Measurements from ENCODE around the gene CHST5. TPM values are rescaled to one million over a fixed set of nuclear protein-coding genes. Genes with fewer than 3 reads are reported as not detected.

CHST5 gene
- total RNA-seq, 1 donor from 2014 or later, result not detected

DNA sequence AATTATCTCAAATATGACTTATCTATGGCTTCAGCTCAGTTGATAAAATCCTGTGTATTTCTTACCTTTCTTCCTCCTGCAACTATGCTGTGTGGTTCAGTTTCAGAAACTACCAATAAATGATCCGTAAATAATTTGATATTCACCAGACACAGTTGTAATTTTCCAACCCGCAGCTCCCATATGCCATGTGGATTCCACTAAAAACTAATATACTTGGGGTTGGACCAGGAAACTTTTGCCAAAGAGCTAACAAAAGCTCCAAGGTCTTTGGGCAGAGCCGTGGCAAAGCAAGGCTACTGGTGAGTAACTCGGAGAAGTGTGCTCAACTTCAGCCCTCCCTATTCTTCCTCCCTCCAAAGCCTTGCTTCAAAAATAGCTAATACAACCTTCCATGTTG, 38.4 kb downstream of the CHST5 start:
- intact Hi-C loops (cut with DNase I), result no loop called here
- no peak for DNase-seq (ENCODE audit: low spot score in 2 of 2)
- H3K9me3 ChIP-seq, result no peaks in the 10 kb centered on the region
- H3K4me1 ChIP-seq, result peaks cover 6 to 23% of the 10 kb centered on the region in 2 donors
- no peak overlapping the region for H3K4me3 ChIP-seq
- H3K36me3 ChIP-seq, result no peaks in the 10 kb centered on the region
- no peaks in the 10 kb centered on the region for H3K27me3 ChIP-seq
- H3K27ac ChIP-seq, result peak overlapping the region; percentile 25 to 73
- TF ChIP-seq, protein P1, sequence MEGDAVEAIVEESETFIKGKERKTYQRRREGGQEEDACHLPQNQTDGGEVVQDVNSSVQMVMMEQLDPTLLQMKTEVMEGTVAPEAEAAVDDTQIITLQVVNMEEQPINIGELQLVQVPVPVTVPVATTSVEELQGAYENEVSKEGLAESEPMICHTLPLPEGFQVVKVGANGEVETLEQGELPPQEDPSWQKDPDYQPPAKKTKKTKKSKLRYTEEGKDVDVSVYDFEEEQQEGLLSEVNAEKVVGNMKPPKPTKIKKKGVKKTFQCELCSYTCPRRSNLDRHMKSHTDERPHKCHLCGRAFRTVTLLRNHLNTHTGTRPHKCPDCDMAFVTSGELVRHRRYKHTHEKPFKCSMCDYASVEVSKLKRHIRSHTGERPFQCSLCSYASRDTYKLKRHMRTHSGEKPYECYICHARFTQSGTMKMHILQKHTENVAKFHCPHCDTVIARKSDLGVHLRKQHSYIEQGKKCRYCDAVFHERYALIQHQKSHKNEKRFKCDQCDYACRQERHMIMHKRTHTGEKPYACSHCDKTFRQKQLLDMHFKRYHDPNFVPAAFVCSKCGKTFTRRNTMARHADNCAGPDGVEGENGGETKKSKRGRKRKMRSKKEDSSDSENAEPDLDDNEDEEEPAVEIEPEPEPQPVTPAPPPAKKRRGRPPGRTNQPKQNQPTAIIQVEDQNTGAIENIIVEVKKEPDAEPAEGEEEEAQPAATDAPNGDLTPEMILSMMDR (IDR thresholded peaks at IDR 0.05), result no peak

DNA sequence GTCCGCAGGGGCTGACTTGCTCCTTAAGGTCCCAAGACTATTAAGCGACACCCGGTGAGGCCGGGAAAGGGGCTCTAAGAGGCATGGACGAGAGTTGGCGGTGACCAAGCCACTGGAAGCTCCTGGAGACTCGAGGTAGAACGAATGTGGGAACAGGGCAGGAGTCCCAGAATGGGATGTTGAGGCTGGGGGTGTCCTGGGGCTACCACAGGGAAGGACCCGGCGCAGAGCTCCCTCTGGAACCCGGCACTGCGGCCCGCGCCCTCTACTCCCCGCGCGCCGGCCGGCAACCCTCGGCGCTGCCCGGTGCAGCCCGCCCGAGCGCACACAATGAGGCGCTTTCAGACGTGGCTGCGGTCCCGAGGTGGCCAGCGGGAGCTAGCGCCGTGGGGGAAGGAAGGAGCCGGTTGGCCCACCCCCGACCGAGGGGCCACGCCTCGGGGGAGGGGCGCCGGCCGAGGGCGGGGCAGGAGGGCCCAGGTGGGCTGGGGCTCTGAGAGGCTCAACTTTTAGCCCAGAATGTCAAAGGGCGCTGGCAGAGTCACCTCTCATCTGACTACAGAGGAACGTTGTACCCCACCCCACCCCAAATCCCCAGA, 40.7 kb downstream of the CHST5 start, which contains the start of gene CHST6:
CHST6 (minus strand) TSS at position 366 of the 599 bp plus-strand sequence. CDS start 15,613 bp downstream, outside the sequence.
- TF ChIP-seq, protein P1 (IDR thresholded peaks at IDR 0.05), result no peak
- Histone ChIP-seq H3K27me3 (no peaks in the 10 kb centered on the region), H3K4me1 (peaks cover 2 to 13% of the 10 kb centered on the region in 2 donors), H3K4me3 (peak within 1 kb of the TSS; percentile 61 to 70), H3K9me3 (no peaks in the 10 kb centered on the region), H3K27ac (peak within 1 kb of the TSS; percentile 56 to 59), H3K36me3 (no peaks in the 10 kb centered on the region)
- DNase-seq (ENCODE audit: low spot score in 2 of 2), result no peak
- intact Hi-C loops (cut with DNase I), result loop anchor here (2.0 kb wide), 1 partner anchor 22 kb away; no protein-coding TSS in a partner anchor

DNA sequence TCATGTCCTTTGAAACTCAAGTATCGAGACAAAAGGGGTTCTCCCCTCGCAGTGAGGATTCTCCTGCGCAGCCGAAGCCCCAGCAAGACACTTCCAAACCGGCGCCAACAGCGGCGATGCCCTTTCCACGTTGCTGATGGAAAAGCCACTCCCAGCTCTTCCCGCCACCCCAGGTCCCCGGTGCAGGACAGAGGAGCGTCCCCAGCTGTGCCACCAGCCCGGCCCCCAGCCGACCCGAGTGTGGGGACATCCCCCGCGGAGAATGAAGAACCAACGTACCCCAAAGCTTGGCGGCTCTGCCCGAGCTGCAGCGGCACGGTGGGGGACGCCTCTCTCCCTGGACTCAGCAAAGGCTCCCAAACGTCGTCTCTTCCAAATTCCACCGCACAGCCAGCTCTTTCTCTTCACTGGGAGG, 41.2 kb downstream of the CHST5 start:
- peaks cover 2 to 11% of the 10 kb centered on the region in 2 donors for H3K4me1 ChIP-seq
- TF ChIP-seq, protein P1 (IDR thresholded peaks at IDR 0.05), result no peak
- no peaks in the 10 kb centered on the region for H3K9me3 ChIP-seq
- no peaks in the 10 kb centered on the region for H3K27me3 ChIP-seq
- peak overlapping the region; percentile 56 to 59 for H3K27ac ChIP-seq
- H3K36me3 ChIP-seq, result no peaks in the 10 kb centered on the region
- intact Hi-C loops (cut with DNase I), result loop anchor here (2.0 kb wide), 1 partner anchor 22 kb away; no protein-coding TSS in a partner anchor
- H3K4me3 ChIP-seq, result peak overlapping the region; percentile 61 to 70
- no peak for DNase-seq (ENCODE audit: low spot score in 2 of 2)

DNA sequence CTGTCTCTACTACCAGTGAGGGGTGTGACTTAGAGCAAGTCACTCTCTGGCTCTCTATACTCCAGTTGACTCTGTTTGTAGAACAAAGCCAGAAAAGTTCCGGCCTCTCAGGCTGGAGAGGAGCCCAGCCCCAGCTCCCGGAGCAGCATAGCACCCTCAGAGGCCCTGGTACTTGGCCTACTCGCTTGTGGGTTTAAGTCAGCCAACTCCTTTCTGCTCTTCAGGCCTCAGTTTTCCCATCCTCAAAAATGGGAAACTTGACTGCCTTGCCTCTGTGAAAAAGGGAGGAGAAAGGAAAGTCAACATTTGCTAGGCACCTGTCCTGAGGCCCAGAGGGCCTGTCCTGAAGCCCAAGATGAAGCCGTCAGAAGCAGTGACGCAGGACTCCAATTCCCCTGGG, 41.7 kb downstream of the CHST5 start:
- no peaks in the 10 kb centered on the region for H3K9me3 ChIP-seq
- H3K27me3 ChIP-seq, result no peaks in the 10 kb centered on the region
- TF ChIP-seq, protein P1 (IDR thresholded peaks at IDR 0.05), result no peak
- H3K4me1 ChIP-seq, result peaks cover 2 to 7% of the 10 kb centered on the region in 2 donors
- intact Hi-C loops (cut with DNase I), result loop anchor here (2.0 kb wide), 1 partner anchor 23 kb away; no protein-coding TSS in a partner anchor
- no peak overlapping the region for H3K27ac ChIP-seq
- H3K36me3 ChIP-seq, result no peaks in the 10 kb centered on the region
- DNase-seq (ENCODE audit: low spot score in 2 of 2), result no peak
- peak overlapping the region; percentile 61 to 70 for H3K4me3 ChIP-seq

DNA sequence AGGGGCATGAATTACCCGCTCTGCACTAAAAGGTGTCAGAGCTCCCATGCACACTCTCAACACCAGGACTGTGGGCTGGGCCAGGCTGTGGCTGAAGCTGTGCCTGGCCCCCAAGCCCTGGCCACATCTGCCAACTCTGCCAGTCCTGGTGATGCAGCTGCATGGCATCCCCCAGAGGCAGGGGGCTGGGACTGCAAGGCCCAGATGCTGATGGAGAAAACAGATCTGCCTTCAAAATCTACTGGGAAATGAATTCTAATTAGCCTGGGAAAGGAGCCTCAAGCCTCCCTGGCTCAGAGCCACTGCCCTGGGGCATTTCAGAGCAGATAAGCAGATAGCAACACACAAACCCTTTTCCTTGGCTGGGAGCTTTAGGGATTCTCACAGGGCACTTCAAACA, 44.0 kb downstream of the CHST5 start:
- TF ChIP-seq, protein P1 (IDR thresholded peaks at IDR 0.05), result no peak
- H3K27ac ChIP-seq, result no peak overlapping the region
- intact Hi-C loops (cut with DNase I), result no loop called here
- no peaks in the 10 kb centered on the region for H3K27me3 ChIP-seq
- H3K36me3 ChIP-seq, result no peaks in the 10 kb centered on the region
- no peak for DNase-seq (ENCODE audit: low spot score in 2 of 2)
- H3K4me1 ChIP-seq, result peaks cover 0 to 3% of the 10 kb centered on the region in 2 donors
- H3K4me3 ChIP-seq, result no peak overlapping the region
- no peaks in the 10 kb centered on the region for H3K9me3 ChIP-seq
